NT2/D1 (cell line): ENCODE results near the gene HMX1.

ENCODE experiments used
- SUZ12 ChIP-seq: IDR thresholded peaks from 2 replicates; pipeline ENCODE4 v1.6.1; 2011; ENCODE audit not compliant: insufficient read length, insufficient read depth; ENCODE audit errors: extremely low read depth
- YY1 ChIP-seq: IDR thresholded peaks from 2 replicates; pipeline ENCODE4 v1.6.1; 2011; ENCODE audit not compliant: insufficient read length, insufficient read depth
- ZNF274 ChIP-seq: IDR thresholded peaks from 2 replicates; pipeline ENCODE4 v1.6.1; 2011; ENCODE audit warnings: mild to moderate bottlenecking, low read depth, low read length

- TF ChIP-seq ZNF274 (no peak), YY1 (no peak), SUZ12 (peak; percentile 68)
Measured at GRCh38 chr4:8856835-8857621, 14.6 kb downstream of the HMX1 start.
